Gastrocnemius medialis (tissue), 4 donors: ENCODE data around the gene NPIPA8.
"Not testable (repeated sequence)": the region's sequence is repeated elsewhere in the genome, so short reads cannot be mapped to it uniquely, and the experiment has no call there.

ENCODE experiments used
- CTCF ChIP-seq, 5 experiments: fragments of 450-650 bp in 3 of 5; fragments of 200-600 bp in 2 of 5; sonication (generic) in 2 of 5; IDR thresholded peaks in 4 of 5; conservative IDR thresholded peaks in 1 of 5; 1 replicate in 4 of 5; 2 replicates in 1 of 5; pipeline ENCODE4 v1.5.1; 2016 to 2019; ENCODE audit warnings: antibody characterized with exemption in 5 of 5, mild to moderate bottlenecking in 3 of 5, moderate library complexity in 3 of 5
- POLR2A ChIP-seq, 2 donors: fragments of 450-650 bp; IDR thresholded peaks; one replicate each; pipeline ENCODE4 v1.6.1; 2017; ENCODE audit warnings: antibody characterized with exemption in 2 of 2, mild to moderate bottlenecking in 2 of 2, moderate library complexity in 2 of 2

DNA sequence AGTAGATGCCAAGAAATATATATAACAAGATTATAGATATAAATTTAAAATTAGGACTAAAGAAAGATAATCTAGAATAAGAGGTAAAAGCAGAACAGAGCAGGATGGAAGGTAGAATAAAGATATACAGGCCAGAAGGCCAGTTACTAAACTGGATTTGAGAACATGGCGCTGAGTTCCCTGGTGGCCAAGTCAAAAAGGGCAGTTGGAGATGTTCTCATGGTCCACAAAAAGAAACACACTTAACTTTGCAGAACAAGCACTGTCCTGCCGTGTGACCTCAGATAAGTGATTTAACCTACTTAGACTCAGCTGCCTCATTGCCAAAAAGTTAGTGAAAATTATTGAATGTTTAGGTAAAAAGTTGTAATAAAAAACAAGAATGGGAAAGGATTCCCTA lies 27.4 kb downstream of the NPIPA8 start:
- TF ChIP-seq CTCF (IDR thresholded peaks at IDR 0.05 in 4 of 5, conservative IDR thresholded peaks at IDR 0.05 in 1 of 5); POLR2A (IDR thresholded peaks at IDR 0.05): not testable (repeated sequence)
